Measurements from ENCODE around the gene PRDM8.
A peak's percentile ranks its signal among the peaks of the same experiment; 100 is the strongest.
"Not testable (repeated sequence)": the region's sequence is repeated elsewhere in the genome, so short reads cannot be mapped to it uniquely, and the experiment has no call there.

Gene PRDM8

DNA sequence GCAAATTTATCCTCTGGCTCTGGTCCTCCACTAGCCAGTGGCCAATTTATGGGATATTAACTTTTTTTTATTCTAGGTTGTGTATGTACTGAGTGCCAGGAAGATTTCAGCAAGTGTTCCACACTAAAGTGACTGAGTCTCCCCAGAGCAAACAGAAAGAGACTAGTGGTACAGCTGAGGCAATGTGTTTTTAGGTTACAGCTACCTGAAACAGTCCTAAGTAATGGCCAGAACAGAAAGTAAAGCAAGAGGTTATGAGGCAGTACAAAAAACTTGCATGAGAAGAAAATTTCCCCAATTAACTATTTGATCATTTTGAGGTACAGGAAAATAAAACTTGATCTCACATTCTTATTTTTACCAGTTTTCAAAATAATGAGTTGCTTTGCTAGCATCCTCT lies 31.2 kb downstream of the PRDM8 start:
- DNase-seq (ENCODE audit: low read depth in 2 of 2) = no peak

GRCh38 chr4:80229128-80229527 lies 31.8 kb downstream of the PRDM8 start:
- DNase-seq (ENCODE audit: low read depth in 2 of 2) = no peak

DNA sequence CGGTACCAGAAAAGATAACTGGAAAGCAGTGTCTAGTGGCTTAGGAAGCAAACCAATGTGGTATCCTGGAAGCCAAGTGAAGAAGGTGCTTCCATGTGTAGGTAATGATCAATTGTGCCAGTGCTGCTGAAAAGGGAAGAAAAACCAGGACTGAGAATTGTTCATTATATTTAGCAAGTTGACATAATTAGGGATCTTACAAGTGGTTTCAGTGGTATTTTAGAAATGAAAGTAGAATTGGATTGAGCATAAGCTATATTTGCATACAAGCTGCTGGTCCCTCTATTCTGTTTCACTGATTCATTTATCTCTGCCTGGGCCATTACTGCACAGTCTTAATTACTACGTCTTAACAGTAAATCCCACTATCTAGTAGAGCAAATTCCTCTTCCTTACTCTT lies 32.3 kb downstream of the PRDM8 start:
- no peak for DNase-seq (ENCODE audit: low read depth in 2 of 2)

DNA sequence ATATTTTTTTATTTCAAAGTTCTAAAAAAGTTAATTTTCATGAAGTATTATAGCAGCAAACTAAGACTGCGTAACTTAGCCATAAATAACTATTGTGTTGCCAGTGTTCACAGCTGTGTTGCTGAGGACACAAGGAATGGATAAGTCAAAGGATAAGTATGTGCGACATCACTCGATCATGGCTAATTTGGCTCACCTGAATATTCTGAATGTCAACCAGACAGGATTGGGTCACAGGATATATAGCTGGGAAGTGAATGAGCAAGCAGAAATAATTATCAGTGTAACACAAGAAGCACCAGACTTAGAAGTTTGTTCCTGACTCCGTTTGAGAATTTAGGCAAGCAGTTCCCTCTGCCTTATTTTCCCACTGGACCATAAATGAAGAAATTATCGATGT lies 33.9 kb downstream of the PRDM8 start:
- DNase-seq (ENCODE audit: low read depth in 2 of 2) = no peak

GRCh38 chr4:80232707-80233370 lies 35.5 kb downstream of the PRDM8 start:
- no peak for DNase-seq (ENCODE audit: low read depth in 2 of 2)

- no peak for DNase-seq (ENCODE audit: low read depth in 2 of 2)
These were observed 36.1 kb downstream of the PRDM8 start for GRCh38 chr4:80233390-80233789.

DNA sequence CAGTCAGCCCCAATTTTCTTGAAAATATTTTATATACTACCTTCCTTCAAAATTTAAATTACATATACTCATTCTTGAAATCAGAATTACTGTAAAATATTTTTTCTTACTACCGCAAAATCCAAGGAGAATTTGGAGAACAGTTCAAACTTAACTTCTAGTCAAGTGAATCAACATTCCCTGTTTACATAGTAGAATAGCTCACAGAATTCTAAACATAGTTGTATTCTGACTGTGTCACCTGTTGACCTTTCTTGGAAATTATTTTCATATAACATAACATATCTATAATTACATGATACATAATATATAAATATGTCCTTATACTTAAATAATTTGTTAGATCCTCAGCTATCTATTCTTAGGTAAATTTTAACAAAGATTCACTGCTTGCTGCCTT lies 38.1 kb downstream of the PRDM8 start:
- peak in 1 of 2 experiments; percentile 36 for DNase-seq (ENCODE audit: low read depth in 2 of 2)

DNA sequence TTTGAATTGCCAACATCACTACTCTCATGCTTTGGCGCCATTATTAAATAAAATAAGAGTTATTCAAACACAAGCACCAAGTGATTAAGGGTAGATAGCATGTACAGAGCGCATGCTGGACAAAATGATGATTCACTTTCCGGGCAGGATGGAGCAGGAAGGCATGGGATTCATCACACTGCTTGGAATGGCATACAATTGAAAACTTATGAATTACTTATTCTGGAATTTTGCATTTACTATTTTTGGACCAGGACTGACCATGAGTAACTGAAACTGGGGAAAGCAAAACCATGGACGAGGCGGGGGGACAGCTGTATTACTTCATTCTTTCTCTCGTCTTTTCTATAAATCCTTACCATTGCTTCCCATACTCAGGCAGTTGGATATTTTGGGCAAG lies 40.7 kb downstream of the PRDM8 start:
- peak; percentile 92 to 94 for DNase-seq (ENCODE audit: low read depth in 2 of 2)

DNA sequence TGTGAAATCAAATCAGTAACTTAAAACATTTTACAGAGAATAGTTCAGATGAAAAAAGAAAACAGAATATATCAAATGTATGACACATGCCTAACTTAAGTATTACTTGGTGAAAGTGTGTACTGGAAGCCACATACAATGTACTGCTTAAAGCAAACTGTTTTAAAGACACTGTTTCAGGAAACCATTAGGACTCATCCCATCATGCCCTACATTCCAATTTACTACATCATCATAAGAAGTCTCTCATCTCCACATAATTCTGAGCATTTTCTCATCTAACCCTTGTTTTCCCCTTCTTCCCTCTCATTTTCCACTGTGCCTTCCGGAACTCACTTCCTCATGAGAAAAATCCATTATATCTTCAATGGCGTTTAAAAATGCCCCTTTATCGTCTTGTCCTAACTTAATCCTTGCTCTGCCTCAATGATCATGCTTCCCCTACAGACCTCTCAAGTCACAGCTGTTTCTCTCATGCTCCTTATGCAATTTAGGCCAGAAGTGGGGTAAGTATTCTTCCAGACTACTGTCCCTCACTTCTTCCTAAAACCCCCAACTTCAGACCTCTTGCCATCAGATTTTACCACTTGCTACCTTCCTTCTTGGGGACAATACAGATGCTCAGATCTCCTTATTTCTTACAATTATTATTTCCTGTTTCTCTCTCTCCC lies 42.3 kb downstream of the PRDM8 start:
- DNase-seq (ENCODE audit: low read depth in 2 of 2) = peak; percentile 50 to 51

DNA sequence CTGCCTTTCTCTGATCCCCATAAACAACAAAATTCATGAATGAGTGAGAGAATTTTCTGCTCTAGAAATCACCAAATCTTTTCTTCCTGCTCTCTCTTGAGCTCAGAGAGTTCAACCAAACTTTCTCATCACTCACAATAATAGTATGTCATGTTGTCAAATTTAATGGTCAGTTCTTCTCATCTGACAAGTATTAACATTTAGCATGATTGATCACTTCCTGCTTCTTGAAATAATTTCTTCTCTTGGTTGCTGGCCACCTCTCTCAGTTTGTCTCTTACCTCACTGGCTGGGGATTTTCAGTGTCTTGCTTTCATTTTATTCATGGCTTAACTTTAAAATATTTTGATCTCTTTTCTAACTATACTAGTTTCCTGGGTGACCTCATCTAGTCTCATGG lies 43.7 kb downstream of the PRDM8 start:
- peak; percentile 65 to 67 for DNase-seq (ENCODE audit: low read depth in 2 of 2)

DNA sequence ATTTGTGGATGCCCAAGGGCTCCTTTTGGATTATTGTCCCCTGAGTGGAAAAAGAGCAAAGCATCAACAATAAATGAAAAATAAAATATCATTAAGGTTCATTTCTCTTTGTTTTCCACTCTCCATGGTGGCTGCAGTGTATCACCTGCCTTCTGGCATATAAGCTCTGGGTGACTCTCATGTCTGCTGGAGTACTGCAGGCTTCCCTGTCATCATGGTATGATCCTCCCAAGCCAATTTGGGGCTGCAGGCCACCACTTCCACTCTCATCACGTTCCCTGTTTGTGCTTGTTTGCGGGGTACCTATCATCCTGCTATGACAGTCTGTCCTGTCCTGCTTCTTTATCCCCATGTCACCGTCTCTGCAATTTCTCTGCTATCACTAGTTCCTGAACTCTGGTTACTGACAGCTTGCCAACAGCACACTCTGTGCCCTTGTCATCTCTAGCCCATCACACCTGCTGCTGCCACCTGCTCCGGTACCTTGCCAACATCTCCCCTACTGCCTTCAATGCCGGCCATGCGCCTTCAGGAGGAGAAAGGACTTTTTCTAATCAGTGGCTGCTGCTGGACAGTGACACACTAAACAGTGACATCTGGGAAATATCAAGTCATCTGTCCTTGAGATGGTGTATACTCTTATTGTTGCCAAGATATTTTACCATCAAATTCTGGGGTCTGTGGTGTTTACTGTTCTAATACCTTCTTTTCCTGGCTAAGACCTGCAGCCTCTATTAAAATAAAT lies 46.1 kb downstream of the PRDM8 start:
- DNase-seq (ENCODE audit: low read depth in 2 of 2) = no peak

DNA sequence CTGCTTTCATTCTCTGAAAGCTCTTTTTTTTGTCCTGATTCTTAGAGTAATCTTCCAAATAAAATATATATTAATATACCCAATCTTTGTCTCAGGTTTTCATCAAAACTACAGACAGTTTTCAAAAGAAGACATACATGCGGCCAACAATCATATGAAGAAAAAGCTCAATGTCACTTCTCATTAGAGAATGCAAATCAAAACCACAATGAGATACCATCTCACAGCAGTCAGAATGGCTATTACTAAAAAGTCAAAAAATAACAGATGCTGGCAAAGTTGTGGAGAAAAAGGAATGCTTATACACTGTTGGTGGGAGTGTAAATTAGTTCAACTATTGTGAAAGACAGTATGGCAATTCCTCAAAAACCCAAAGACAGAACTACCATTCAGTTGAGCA lies 50.2 kb downstream of the PRDM8 start:
- not testable (repeated sequence) for DNase-seq (ENCODE audit: low read depth in 2 of 2)

GRCh38 chr4:80249144-80249543 lies 51.8 kb downstream of the PRDM8 start:
- DNase-seq (ENCODE audit: low read depth in 2 of 2) = no peak

- no peak for DNase-seq (ENCODE audit: low read depth in 2 of 2)
These were observed 55.1 kb downstream of the PRDM8 start for GRCh38 chr4:80252427-80252826.

- DNase-seq (ENCODE audit: low read depth in 2 of 2) = no peak
These were observed 55.6 kb downstream of the PRDM8 start for GRCh38 chr4:80252953-80253352.

- no peak for DNase-seq (ENCODE audit: low read depth in 2 of 2)
These were observed 56.2 kb downstream of the PRDM8 start for GRCh38 chr4:80253510-80253909.

Data from fibroblast of skin of left quadriceps (primary cell).